OCI-LY1 (cell line): ENCODE measurements around the gene SFTPB.

Source experiments
- H2AFZ ChIP-seq: fragments of 200-600 bp; sonication (generic), shearing (Covaris generic); 2 replicates; pipeline ENCODE4 v1.6.0; 2014; ENCODE audit warnings: antibody characterized with exemption, mild to moderate bottlenecking, low read length
- H3F3A ChIP-seq: fragments of 200-600 bp; sonication (generic), shearing (Covaris generic); 2 replicates; pipeline ENCODE4 v1.6.0; 2014; ENCODE audit warnings: mild to moderate bottlenecking, antibody characterized with exemption, low read length, moderate library complexity; ENCODE audit not compliant: insufficient read depth
- H3K27ac ChIP-seq: fragments of 200-600 bp; sonication (generic); 2 replicates; pipeline ENCODE4 v1.5.1; 2014; ENCODE audit warnings: low read length, mixed run types, mild to moderate bottlenecking, low read depth; ENCODE audit not compliant: poor library complexity, severe bottlenecking
- H3K27me3 ChIP-seq: fragments of 200-600 bp; sonication (generic); 2 replicates; pipeline ENCODE4 v1.6.0; 2014; ENCODE audit warnings: antibody characterized with exemption, mild to moderate bottlenecking, low read length, moderate library complexity; ENCODE audit not compliant: insufficient read depth
- H3K36me3 ChIP-seq: fragments of 200-600 bp; sonication (generic); 2 replicates; pipeline ENCODE4 v1.6.1; 2014; ENCODE audit warnings: mild to moderate bottlenecking, antibody characterized with exemption, low read length, moderate library complexity, mixed read lengths; ENCODE audit not compliant: insufficient read depth
- H3K4me1 ChIP-seq: fragments of 200-600 bp; sonication (generic); 2 replicates; pipeline ENCODE4 v1.5.1; 2014; ENCODE audit warnings: mild to moderate bottlenecking, low read length, moderate library complexity; ENCODE audit not compliant: insufficient read depth, severe bottlenecking
- H3K4me2 ChIP-seq: fragments of 200-600 bp; sonication (generic), shearing (Covaris generic); 2 replicates; pipeline ENCODE4 v1.6.1; 2014; ENCODE audit warnings: low read length
- H3K4me3 ChIP-seq: fragments of 200-600 bp; sonication (generic); 2 replicates; pipeline ENCODE4 v1.5.1; 2014; ENCODE audit warnings: low read length, low read depth, mild to moderate bottlenecking, mixed read lengths; ENCODE audit not compliant: poor library complexity, severe bottlenecking
- H3K79me2 ChIP-seq: fragments of 200-600 bp; shearing (Covaris generic); 2 replicates; pipeline ENCODE4 v1.6.1; 2016; ENCODE audit warnings: mixed run types, low read length, mixed read lengths; ENCODE audit not compliant: insufficient read depth
- H3K9ac ChIP-seq: fragments of 200-600 bp; sonication (generic), shearing (Covaris generic); 2 replicates; pipeline ENCODE4 v1.6.1; 2014; ENCODE audit warnings: mild to moderate bottlenecking, low read length, mixed read lengths
- H3K9me2 ChIP-seq: fragments of 200-600 bp; sonication (generic), shearing (Covaris generic); 2 replicates; pipeline ENCODE4 v1.6.1; 2014; ENCODE audit warnings: low read depth, mild to moderate bottlenecking, low read length, mixed read lengths
- H3K9me3 ChIP-seq: fragments of 200-600 bp; shearing (Covaris generic); 2 replicates; pipeline ENCODE4 v1.6.1; 2014; ENCODE audit warnings: low read length, mixed read lengths
- H4K20me1 ChIP-seq: fragments of 200-600 bp; sonication (generic), shearing (Covaris generic); 2 replicates; pipeline ENCODE4 v1.6.0; 2016; ENCODE audit warnings: mild to moderate bottlenecking, low read length; ENCODE audit not compliant: insufficient read depth
- CTCF ChIP-seq: fragments of 200-600 bp; sonication (generic), shearing (Covaris generic); IDR thresholded peaks from 2 replicates; pipeline ENCODE4 v1.5.1; 2017; ENCODE audit warnings: mild to moderate bottlenecking, antibody characterized with exemption, low read length, moderate library complexity, mixed read lengths
- EZH2 ChIP-seq: fragments of 200-600 bp; sonication (generic), shearing (Covaris generic); IDR thresholded peaks from 2 replicates; pipeline ENCODE4 v1.8.0; 2017; ENCODE audit warnings: borderline replicate concordance, mixed run types, mild to moderate bottlenecking, antibody characterized with exemption, low read length, moderate library complexity, mixed read lengths

SFTPB gene

GRCh38 chr2:85712336-85712735, 44.3 kb upstream of the SFTPB start:
- peaks cover 5% of the 10 kb centered on the region for H3K27me3 ChIP-seq
- no peak overlapping the region for H2AFZ ChIP-seq
- no peak overlapping the region for H3K27ac ChIP-seq
- H3K9ac ChIP-seq: no peak overlapping the region
- H3K79me2 ChIP-seq: no peaks in the 10 kb centered on the region
- no peak overlapping the region for H3K4me3 ChIP-seq
- H3K4me2 ChIP-seq: no peak overlapping the region
- no peaks in the 10 kb centered on the region for H3K36me3 ChIP-seq
- no peaks in the 10 kb centered on the region for H4K20me1 ChIP-seq
- TF ChIP-seq EZH2: no peak
- no peak for TF ChIP-seq CTCF
- H3K4me1 ChIP-seq: no peaks in the 10 kb centered on the region
- H3K9me2 ChIP-seq: no peaks in the 10 kb centered on the region
- H3F3A ChIP-seq: no peaks in the 10 kb centered on the region
- H3K9me3 ChIP-seq: no peaks in the 10 kb centered on the region

GRCh38 chr2:85711578-85712060, 43.6 kb upstream of the SFTPB start:
- Histone ChIP-seq H3K27me3 (peaks cover 5% of the 10 kb centered on the region), H3K27ac (no peak overlapping the region)

GRCh38 chr2:85710687-85711577, 42.9 kb upstream of the SFTPB start:
- no peak overlapping the region for H3K27ac ChIP-seq
- TF ChIP-seq CTCF (no peak), EZH2 (no peak)
- peaks cover 5% of the 10 kb centered on the region for H3K27me3 ChIP-seq
- no peaks in the 10 kb centered on the region for H4K20me1 ChIP-seq
- no peaks in the 10 kb centered on the region for H3K36me3 ChIP-seq
- no peaks in the 10 kb centered on the region for H3K9me3 ChIP-seq
- H3K9ac ChIP-seq: no peak overlapping the region
- no peak overlapping the region for H3K4me3 ChIP-seq
- H3K79me2 ChIP-seq: no peaks in the 10 kb centered on the region
- no peaks in the 10 kb centered on the region for H3F3A ChIP-seq
- no peak overlapping the region for H3K4me2 ChIP-seq
- H2AFZ ChIP-seq: no peak overlapping the region
- H3K9me2 ChIP-seq: no peaks in the 10 kb centered on the region
- H3K4me1 ChIP-seq: no peaks in the 10 kb centered on the region

More at GRCh38 chr2:85711578-85712060, 43.6 kb upstream of the SFTPB start:
- no peaks in the 10 kb centered on the region for H3K79me2 ChIP-seq
- TF ChIP-seq CTCF (no peak), EZH2 (no peak)
- no peaks in the 10 kb centered on the region for H3K9me2 ChIP-seq
- no peak overlapping the region for H3K4me2 ChIP-seq
- no peaks in the 10 kb centered on the region for H3K36me3 ChIP-seq
- H3K9me3 ChIP-seq: no peaks in the 10 kb centered on the region
- no peaks in the 10 kb centered on the region for H3F3A ChIP-seq
- no peak overlapping the region for H2AFZ ChIP-seq
- no peak overlapping the region for H3K9ac ChIP-seq
- no peaks in the 10 kb centered on the region for H3K4me1 ChIP-seq
- no peaks in the 10 kb centered on the region for H4K20me1 ChIP-seq
- H3K4me3 ChIP-seq: no peak overlapping the region
